ENCODE measurements around the gene SMPD4.
"Not testable (repeated sequence)": the region's sequence is repeated elsewhere in the genome, so short reads cannot be mapped to it uniquely, and the experiment has no call there.

Gene SMPD4

GRCh38 chr2:130141645-130142370, 39.6 kb downstream of the SMPD4 start:
- H3K36me3 ChIP-seq (ENCODE audit: control insufficient read depth, insufficient read depth, low read length); H3K4me1 ChIP-seq (ENCODE audit: control insufficient read depth, insufficient read depth, low read length); H3K27me3 ChIP-seq (ENCODE audit: control insufficient read depth, insufficient read depth, low read length); H3K9ac ChIP-seq (ENCODE audit: low read depth, low read length); H3K4me3 ChIP-seq (ENCODE audit: low read depth, low read length); H3K9me3 ChIP-seq (ENCODE audit: control insufficient read depth, insufficient read depth, low read length): not testable (repeated sequence)

GRCh38 chr2:130141002-130141401, 40.4 kb downstream of the SMPD4 start:
- not testable (repeated sequence) for H3K4me3 ChIP-seq (ENCODE audit: low read depth, low read length); H3K27me3 ChIP-seq (ENCODE audit: control insufficient read depth, insufficient read depth, low read length); H3K4me1 ChIP-seq (ENCODE audit: control insufficient read depth, insufficient read depth, low read length); H3K36me3 ChIP-seq (ENCODE audit: control insufficient read depth, insufficient read depth, low read length); H3K9me3 ChIP-seq (ENCODE audit: control insufficient read depth, insufficient read depth, low read length); H3K9ac ChIP-seq (ENCODE audit: low read depth, low read length)

- not testable (repeated sequence) for H3K4me3 ChIP-seq (ENCODE audit: low read depth, low read length); H3K9me3 ChIP-seq (ENCODE audit: control insufficient read depth, insufficient read depth, low read length); H3K9ac ChIP-seq (ENCODE audit: low read depth, low read length); H3K27me3 ChIP-seq (ENCODE audit: control insufficient read depth, insufficient read depth, low read length); H3K4me1 ChIP-seq (ENCODE audit: control insufficient read depth, insufficient read depth, low read length); H3K36me3 ChIP-seq (ENCODE audit: control insufficient read depth, insufficient read depth, low read length)
Observed at GRCh38 chr2:130140516-130140915, 40.9 kb downstream of the SMPD4 start.

- not testable (repeated sequence) for H3K4me1 ChIP-seq (ENCODE audit: control insufficient read depth, insufficient read depth, low read length); H3K27me3 ChIP-seq (ENCODE audit: control insufficient read depth, insufficient read depth, low read length); H3K36me3 ChIP-seq (ENCODE audit: control insufficient read depth, insufficient read depth, low read length); H3K9ac ChIP-seq (ENCODE audit: low read depth, low read length); H3K4me3 ChIP-seq (ENCODE audit: low read depth, low read length); H3K9me3 ChIP-seq (ENCODE audit: control insufficient read depth, insufficient read depth, low read length)
Observed at GRCh38 chr2:130139331-130140280, 41.8 kb downstream of the SMPD4 start.

- not testable (repeated sequence) for H3K36me3 ChIP-seq (ENCODE audit: control insufficient read depth, insufficient read depth, low read length); H3K9me3 ChIP-seq (ENCODE audit: control insufficient read depth, insufficient read depth, low read length); H3K9ac ChIP-seq (ENCODE audit: low read depth, low read length); H3K4me1 ChIP-seq (ENCODE audit: control insufficient read depth, insufficient read depth, low read length); H3K27me3 ChIP-seq (ENCODE audit: control insufficient read depth, insufficient read depth, low read length); H3K4me3 ChIP-seq (ENCODE audit: low read depth, low read length)
Observed at GRCh38 chr2:130138841-130139251, 42.6 kb downstream of the SMPD4 start.

GRCh38 chr2:130138326-130138725, 43.1 kb downstream of the SMPD4 start:
- not testable (repeated sequence) for H3K4me1 ChIP-seq (ENCODE audit: control insufficient read depth, insufficient read depth, low read length); H3K9me3 ChIP-seq (ENCODE audit: control insufficient read depth, insufficient read depth, low read length); H3K36me3 ChIP-seq (ENCODE audit: control insufficient read depth, insufficient read depth, low read length); H3K27me3 ChIP-seq (ENCODE audit: control insufficient read depth, insufficient read depth, low read length); H3K4me3 ChIP-seq (ENCODE audit: low read depth, low read length); H3K9ac ChIP-seq (ENCODE audit: low read depth, low read length)

- not testable (repeated sequence) for H3K36me3 ChIP-seq (ENCODE audit: control insufficient read depth, insufficient read depth, low read length); H3K4me3 ChIP-seq (ENCODE audit: low read depth, low read length); H3K9ac ChIP-seq (ENCODE audit: low read depth, low read length); H3K9me3 ChIP-seq (ENCODE audit: control insufficient read depth, insufficient read depth, low read length); H3K27me3 ChIP-seq (ENCODE audit: control insufficient read depth, insufficient read depth, low read length); H3K4me1 ChIP-seq (ENCODE audit: control insufficient read depth, insufficient read depth, low read length)
Observed at GRCh38 chr2:130137118-130137517, 44.3 kb downstream of the SMPD4 start.

- H3K27me3 ChIP-seq (ENCODE audit: control insufficient read depth, insufficient read depth, low read length); H3K36me3 ChIP-seq (ENCODE audit: control insufficient read depth, insufficient read depth, low read length); H3K9ac ChIP-seq (ENCODE audit: low read depth, low read length); H3K9me3 ChIP-seq (ENCODE audit: control insufficient read depth, insufficient read depth, low read length); H3K4me1 ChIP-seq (ENCODE audit: control insufficient read depth, insufficient read depth, low read length); H3K4me3 ChIP-seq (ENCODE audit: low read depth, low read length): not testable (repeated sequence)
Observed at GRCh38 chr2:130136546-130136945, 44.9 kb downstream of the SMPD4 start.

- Histone ChIP-seq H3K9ac (ENCODE audit: low read depth, low read length) (no peak overlapping the region), H3K4me1 (ENCODE audit: control insufficient read depth, insufficient read depth, low read length) (no peaks in the 10 kb centered on the region), H3K9me3 (ENCODE audit: control insufficient read depth, insufficient read depth, low read length) (no peaks in the 10 kb centered on the region), H3K36me3 (ENCODE audit: control insufficient read depth, insufficient read depth, low read length) (no peaks in the 10 kb centered on the region), H3K4me3 (ENCODE audit: low read depth, low read length) (no peak overlapping the region), H3K27me3 (ENCODE audit: control insufficient read depth, insufficient read depth, low read length) (no peaks in the 10 kb centered on the region)
Observed at GRCh38 chr2:130135692-130136541, 45.5 kb downstream of the SMPD4 start.

GRCh38 chr2:130129120-130129829, 52.1 kb downstream of the SMPD4 start, which contains the start of gene POTEF:
TSS of gene POTEF (minus strand) at chr2:130129222. CDS start at chr2:130120515, 8,707 bp downstream.
- H3K27me3 ChIP-seq (ENCODE audit: control insufficient read depth, insufficient read depth, low read length); H3K9me3 ChIP-seq (ENCODE audit: control insufficient read depth, insufficient read depth, low read length); H3K9ac ChIP-seq (ENCODE audit: low read depth, low read length); H3K36me3 ChIP-seq (ENCODE audit: control insufficient read depth, insufficient read depth, low read length); H3K4me3 ChIP-seq (ENCODE audit: low read depth, low read length); H3K4me1 ChIP-seq (ENCODE audit: control insufficient read depth, insufficient read depth, low read length): not testable (repeated sequence)

GRCh38 chr2:130128464-130128863, 52.9 kb downstream of the SMPD4 start:
- not testable (repeated sequence) for H3K27me3 ChIP-seq (ENCODE audit: control insufficient read depth, insufficient read depth, low read length); H3K4me1 ChIP-seq (ENCODE audit: control insufficient read depth, insufficient read depth, low read length); H3K36me3 ChIP-seq (ENCODE audit: control insufficient read depth, insufficient read depth, low read length); H3K4me3 ChIP-seq (ENCODE audit: low read depth, low read length); H3K9me3 ChIP-seq (ENCODE audit: control insufficient read depth, insufficient read depth, low read length); H3K9ac ChIP-seq (ENCODE audit: low read depth, low read length)

Measured in iPS-15b (cell line).